IPS-NIHi7 (cell line): Measurements from ENCODE around the gene PPP1R14C.

Experiments
- DNase-seq: peaks from one replicate; pipeline ENCODE4 v3.0.0; 2012; ENCODE audit warnings: mixed read lengths; ENCODE audit errors: extremely low spot score

The PPP1R14C gene

GRCh38 chr6:150249261-150249660 is 106.4 kb downstream of the PPP1R14C start:
- no peak for DNase-seq

GRCh38 chr6:150250826-150251225 is 108.0 kb downstream of the PPP1R14C start:
- DNase-seq = no peak

- no peak for DNase-seq
Measured at GRCh38 chr6:150251566-150252186, 108.8 kb downstream of the PPP1R14C start.

- no peak for DNase-seq
Measured at GRCh38 chr6:150252714-150253444, 110.0 kb downstream of the PPP1R14C start.

GRCh38 chr6:150253489-150253888 is 110.6 kb downstream of the PPP1R14C start:
- DNase-seq = no peak

- no peak for DNase-seq
Measured at GRCh38 chr6:150254770-150255169, 111.9 kb downstream of the PPP1R14C start.

GRCh38 chr6:150255840-150256239 is 113.0 kb downstream of the PPP1R14C start:
- no peak for DNase-seq

- no peak for DNase-seq
Measured at GRCh38 chr6:150256618-150257272, 113.9 kb downstream of the PPP1R14C start.

GRCh38 chr6:150258381-150258780 is 115.5 kb downstream of the PPP1R14C start:
- DNase-seq = no peak

- no peak for DNase-seq
Measured at GRCh38 chr6:150260931-150261330, 118.1 kb downstream of the PPP1R14C start.

GRCh38 chr6:150261997-150262697 is 119.3 kb downstream of the PPP1R14C start:
- no peak for DNase-seq

- DNase-seq = no peak
Measured at GRCh38 chr6:150263765-150264404, 121.0 kb downstream of the PPP1R14C start.

- DNase-seq = no peak
Measured at GRCh38 chr6:150266309-150266708, 123.5 kb downstream of the PPP1R14C start.

- no peak for DNase-seq
Measured at GRCh38 chr6:150266963-150267685, 124.3 kb downstream of the PPP1R14C start.

GRCh38 chr6:150267686-150268561 is 125.1 kb downstream of the PPP1R14C start:
- no peak for DNase-seq

GRCh38 chr6:150269130-150269856 is 126.4 kb downstream of the PPP1R14C start:
- DNase-seq = no peak

GRCh38 chr6:150269857-150270223 is 127.0 kb downstream of the PPP1R14C start:
- DNase-seq = peak; percentile 33

- no peak for DNase-seq
Measured at GRCh38 chr6:150270330-150271052, 127.6 kb downstream of the PPP1R14C start.

GRCh38 chr6:150271172-150271500 is 128.3 kb downstream of the PPP1R14C start:
- DNase-seq = no peak
